GM23338 (cell line): ENCODE data around the gene DMD. TPM values are rescaled to one million over a fixed set of nuclear protein-coding genes. Genes with fewer than 3 reads are reported as not detected.
A peak's percentile ranks its signal among the peaks of the same experiment; 100 is the strongest.

Source experiments
- ATAC-seq: fragments of 200-7000 bp; cut with Tn5 transposase; 3 replicates; pipeline ENCODE4 v1.9.1; 2020
- DNase-seq: peaks from one replicate; pipeline ENCODE4 v3.0.0-alpha.2; 2015; ENCODE audit warnings: low spot score
- H2AFZ ChIP-seq: fragments of 200-600 bp; sonication (generic); 2 replicates; pipeline ENCODE4 v1.8.0; 2016; ENCODE audit warnings: antibody characterized with exemption, mild to moderate bottlenecking, moderate library complexity
- H3F3A ChIP-seq: fragments of 200-600 bp; sonication (generic); replicated peaks from 2 replicates; pipeline ENCODE4 v1.8.0; 2017; ENCODE audit warnings: antibody characterized with exemption, mixed run types, low read depth
- H3K27ac ChIP-seq: fragments of 200-600 bp; sonication (generic); 2 replicates; pipeline ENCODE4 v1.6.1; 2016; ENCODE audit warnings: low read depth
- H3K27me3 ChIP-seq: fragments of 200-600 bp; sonication (generic); 2 replicates; pipeline ENCODE4 v1.8.0; 2016; ENCODE audit warnings: mild to moderate bottlenecking, mixed run types, moderate library complexity; ENCODE audit not compliant: insufficient read depth
- H3K36me3 ChIP-seq: fragments of 200-600 bp; sonication (generic); 2 replicates; pipeline ENCODE4 v1.8.0; 2016; ENCODE audit warnings: mild to moderate bottlenecking; ENCODE audit not compliant: insufficient read depth
- H3K4me1 ChIP-seq: fragments of 200-600 bp; sonication (generic); 2 replicates; pipeline ENCODE4 v1.8.0; 2016; ENCODE audit warnings: mild to moderate bottlenecking, moderate library complexity; ENCODE audit not compliant: insufficient read depth
- H3K4me2 ChIP-seq: fragments of 200-600 bp; sonication (generic); 2 replicates; pipeline ENCODE4 v1.7.1; 2017; ENCODE audit warnings: mixed run types
- H3K4me3 ChIP-seq: fragments of 200-600 bp; sonication (generic); 2 replicates; pipeline ENCODE4 v1.6.1; 2016; ENCODE audit warnings: mixed run types
- H3K79me2 ChIP-seq: fragments of 200-600 bp; sonication (generic); replicated peaks from 2 replicates; pipeline ENCODE4 v1.8.0; 2017; ENCODE audit warnings: mild to moderate bottlenecking; ENCODE audit not compliant: insufficient read depth
- H3K9me2 ChIP-seq: fragments of 200-600 bp; sonication (generic); 2 replicates; pipeline ENCODE4 v1.8.0; 2017; ENCODE audit not compliant: insufficient read depth
- H4K20me1 ChIP-seq: fragments of 200-600 bp; sonication (generic); replicated peaks from 2 replicates; pipeline ENCODE4 v1.8.0; 2017; ENCODE audit warnings: mild to moderate bottlenecking; ENCODE audit not compliant: insufficient read depth
- H3K27ac Mint-ChIP-seq: 2 replicates; pipeline ENCODE4 v1.8.0; 2020; ENCODE audit warnings: inconsistent platforms, mild to moderate bottlenecking, moderate library complexity, mixed read lengths
- H3K27me3 Mint-ChIP-seq: 3 replicates; pipeline ENCODE4 v1.8.0; 2022; ENCODE audit warnings: low read depth, mild to moderate bottlenecking, moderate library complexity, mixed read lengths, inconsistent platforms; ENCODE audit not compliant: insufficient read depth, poor library complexity
- H3K36me3 Mint-ChIP-seq: 3 replicates; pipeline ENCODE4 v1.8.0; 2021; ENCODE audit warnings: low read depth, mild to moderate bottlenecking, inconsistent platforms, moderate library complexity, mixed read lengths
- H3K4me1 Mint-ChIP-seq: 3 replicates; pipeline ENCODE4 v1.8.0; 2020; ENCODE audit warnings: mild to moderate bottlenecking, inconsistent platforms, mixed read lengths
- H3K4me3 Mint-ChIP-seq: 3 replicates; pipeline ENCODE4 v1.8.0; 2021; ENCODE audit warnings: moderate library complexity, mild to moderate bottlenecking, inconsistent platforms, mixed read lengths
- H3K9me3 Mint-ChIP-seq: 3 replicates; pipeline ENCODE4 v1.8.0; 2020; ENCODE audit warnings: moderate library complexity, mild to moderate bottlenecking, inconsistent platforms, mixed read lengths
- EZH2 ChIP-seq: fragments of 200-600 bp; sonication (generic); IDR thresholded peaks from one replicate; pipeline ENCODE4 v1.8.0; 2017; ENCODE audit warnings: antibody characterized with exemption, mild to moderate bottlenecking, low read depth; ENCODE audit not compliant: unreplicated experiment
- POLR2AphosphoS5 ChIP-seq: IDR thresholded peaks from 2 replicates; pipeline ENCODE4 v1.6.1; 2016; ENCODE audit warnings: antibody characterized with exemption, low read depth
- ZNF114 ChIP-seq: fragments of 250-450 bp; sonication (Bioruptor Pico); IDR thresholded peaks from 2 replicates; pipeline ENCODE4 v1.5.0; 2020; ENCODE audit warnings: mild to moderate bottlenecking, moderate library complexity
- polyA plus RNA-seq: library from polyadenylated mRNA; unstranded; fragments of >200 nt; fragmentation: Nextera tagmentation; extraction: Ambion mirVana; gene quantifications from 2 replicates; pipeline ENCODE4 v1.2.1, GENCODE V29; 2016
- total RNA-seq: library from RNA; depleted of rRNA; stranded (reverse); fragments of >200 nt; shearing (Covaris generic); gene quantifications from 2 replicates; pipeline ENCODE4 v1.2.3, GENCODE V29; 2014
- TF ChIP-seq, protein P1 (sequence below): IDR thresholded peaks from one replicate; pipeline ENCODE4 v1.6.1; 2018; ENCODE audit warnings: antibody characterized with exemption; ENCODE audit not compliant: unreplicated experiment
- TF ChIP-seq, protein P2 (sequence below): fragments of 250-450 bp; sonication (Bioruptor Pico); IDR thresholded peaks from 2 replicates; pipeline ENCODE4 v1.5.0; 2020; ENCODE audit warnings: mild to moderate bottlenecking, moderate library complexity

The DMD gene
- total and polyA plus RNA-seq, 2 experiments from 2014 or later, result 4.5 to 7.6 TPM

DNA sequence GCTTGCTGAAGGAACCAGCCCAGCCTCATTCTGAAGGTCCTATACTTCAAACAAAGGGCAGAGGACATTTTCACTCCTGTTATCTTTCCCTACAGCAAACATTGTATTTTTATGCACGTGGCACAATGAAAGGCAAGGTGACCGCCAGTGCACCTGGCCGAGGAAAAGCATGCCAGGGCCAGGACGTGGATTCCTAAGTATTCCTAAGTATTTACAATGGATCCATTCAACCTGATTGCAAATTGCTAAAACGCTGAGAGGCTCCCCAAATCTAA is 2011.6 kb downstream of the DMD start:
- H3K4me2 ChIP-seq, result no peak overlapping the region
- no peak for ATAC-seq

More for the DNA sequence above, 2011.6 kb downstream of the DMD start:
- Mint-ChIP-seq H3K27ac (no peak overlapping the region; the same call in 1 of the 2 replicates), H3K27me3 (no peaks in the 10 kb centered on the region), H3K9me3 (no peaks in the 10 kb centered on the region), H3K4me3 (no peak overlapping the region), H3K36me3 (peaks cover 4% of the 10 kb centered on the region; the same call in 2 of the 3 replicates), H3K4me1 (peaks cover 13% of the 10 kb centered on the region; the same call in 2 of the 3 replicates)
- H4K20me1 ChIP-seq, result no peaks in the 10 kb centered on the region
- TF ChIP-seq ZNF114 (no peak), POLR2AphosphoS5 (no peak), EZH2 (no peak)
- TF ChIP-seq, protein P1, sequence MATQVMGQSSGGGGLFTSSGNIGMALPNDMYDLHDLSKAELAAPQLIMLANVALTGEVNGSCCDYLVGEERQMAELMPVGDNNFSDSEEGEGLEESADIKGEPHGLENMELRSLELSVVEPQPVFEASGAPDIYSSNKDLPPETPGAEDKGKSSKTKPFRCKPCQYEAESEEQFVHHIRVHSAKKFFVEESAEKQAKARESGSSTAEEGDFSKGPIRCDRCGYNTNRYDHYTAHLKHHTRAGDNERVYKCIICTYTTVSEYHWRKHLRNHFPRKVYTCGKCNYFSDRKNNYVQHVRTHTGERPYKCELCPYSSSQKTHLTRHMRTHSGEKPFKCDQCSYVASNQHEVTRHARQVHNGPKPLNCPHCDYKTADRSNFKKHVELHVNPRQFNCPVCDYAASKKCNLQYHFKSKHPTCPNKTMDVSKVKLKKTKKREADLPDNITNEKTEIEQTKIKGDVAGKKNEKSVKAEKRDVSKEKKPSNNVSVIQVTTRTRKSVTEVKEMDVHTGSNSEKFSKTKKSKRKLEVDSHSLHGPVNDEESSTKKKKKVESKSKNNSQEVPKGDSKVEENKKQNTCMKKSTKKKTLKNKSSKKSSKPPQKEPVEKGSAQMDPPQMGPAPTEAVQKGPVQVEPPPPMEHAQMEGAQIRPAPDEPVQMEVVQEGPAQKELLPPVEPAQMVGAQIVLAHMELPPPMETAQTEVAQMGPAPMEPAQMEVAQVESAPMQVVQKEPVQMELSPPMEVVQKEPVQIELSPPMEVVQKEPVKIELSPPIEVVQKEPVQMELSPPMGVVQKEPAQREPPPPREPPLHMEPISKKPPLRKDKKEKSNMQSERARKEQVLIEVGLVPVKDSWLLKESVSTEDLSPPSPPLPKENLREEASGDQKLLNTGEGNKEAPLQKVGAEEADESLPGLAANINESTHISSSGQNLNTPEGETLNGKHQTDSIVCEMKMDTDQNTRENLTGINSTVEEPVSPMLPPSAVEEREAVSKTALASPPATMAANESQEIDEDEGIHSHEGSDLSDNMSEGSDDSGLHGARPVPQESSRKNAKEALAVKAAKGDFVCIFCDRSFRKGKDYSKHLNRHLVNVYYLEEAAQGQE, result no peak
- TF ChIP-seq, protein P2, sequence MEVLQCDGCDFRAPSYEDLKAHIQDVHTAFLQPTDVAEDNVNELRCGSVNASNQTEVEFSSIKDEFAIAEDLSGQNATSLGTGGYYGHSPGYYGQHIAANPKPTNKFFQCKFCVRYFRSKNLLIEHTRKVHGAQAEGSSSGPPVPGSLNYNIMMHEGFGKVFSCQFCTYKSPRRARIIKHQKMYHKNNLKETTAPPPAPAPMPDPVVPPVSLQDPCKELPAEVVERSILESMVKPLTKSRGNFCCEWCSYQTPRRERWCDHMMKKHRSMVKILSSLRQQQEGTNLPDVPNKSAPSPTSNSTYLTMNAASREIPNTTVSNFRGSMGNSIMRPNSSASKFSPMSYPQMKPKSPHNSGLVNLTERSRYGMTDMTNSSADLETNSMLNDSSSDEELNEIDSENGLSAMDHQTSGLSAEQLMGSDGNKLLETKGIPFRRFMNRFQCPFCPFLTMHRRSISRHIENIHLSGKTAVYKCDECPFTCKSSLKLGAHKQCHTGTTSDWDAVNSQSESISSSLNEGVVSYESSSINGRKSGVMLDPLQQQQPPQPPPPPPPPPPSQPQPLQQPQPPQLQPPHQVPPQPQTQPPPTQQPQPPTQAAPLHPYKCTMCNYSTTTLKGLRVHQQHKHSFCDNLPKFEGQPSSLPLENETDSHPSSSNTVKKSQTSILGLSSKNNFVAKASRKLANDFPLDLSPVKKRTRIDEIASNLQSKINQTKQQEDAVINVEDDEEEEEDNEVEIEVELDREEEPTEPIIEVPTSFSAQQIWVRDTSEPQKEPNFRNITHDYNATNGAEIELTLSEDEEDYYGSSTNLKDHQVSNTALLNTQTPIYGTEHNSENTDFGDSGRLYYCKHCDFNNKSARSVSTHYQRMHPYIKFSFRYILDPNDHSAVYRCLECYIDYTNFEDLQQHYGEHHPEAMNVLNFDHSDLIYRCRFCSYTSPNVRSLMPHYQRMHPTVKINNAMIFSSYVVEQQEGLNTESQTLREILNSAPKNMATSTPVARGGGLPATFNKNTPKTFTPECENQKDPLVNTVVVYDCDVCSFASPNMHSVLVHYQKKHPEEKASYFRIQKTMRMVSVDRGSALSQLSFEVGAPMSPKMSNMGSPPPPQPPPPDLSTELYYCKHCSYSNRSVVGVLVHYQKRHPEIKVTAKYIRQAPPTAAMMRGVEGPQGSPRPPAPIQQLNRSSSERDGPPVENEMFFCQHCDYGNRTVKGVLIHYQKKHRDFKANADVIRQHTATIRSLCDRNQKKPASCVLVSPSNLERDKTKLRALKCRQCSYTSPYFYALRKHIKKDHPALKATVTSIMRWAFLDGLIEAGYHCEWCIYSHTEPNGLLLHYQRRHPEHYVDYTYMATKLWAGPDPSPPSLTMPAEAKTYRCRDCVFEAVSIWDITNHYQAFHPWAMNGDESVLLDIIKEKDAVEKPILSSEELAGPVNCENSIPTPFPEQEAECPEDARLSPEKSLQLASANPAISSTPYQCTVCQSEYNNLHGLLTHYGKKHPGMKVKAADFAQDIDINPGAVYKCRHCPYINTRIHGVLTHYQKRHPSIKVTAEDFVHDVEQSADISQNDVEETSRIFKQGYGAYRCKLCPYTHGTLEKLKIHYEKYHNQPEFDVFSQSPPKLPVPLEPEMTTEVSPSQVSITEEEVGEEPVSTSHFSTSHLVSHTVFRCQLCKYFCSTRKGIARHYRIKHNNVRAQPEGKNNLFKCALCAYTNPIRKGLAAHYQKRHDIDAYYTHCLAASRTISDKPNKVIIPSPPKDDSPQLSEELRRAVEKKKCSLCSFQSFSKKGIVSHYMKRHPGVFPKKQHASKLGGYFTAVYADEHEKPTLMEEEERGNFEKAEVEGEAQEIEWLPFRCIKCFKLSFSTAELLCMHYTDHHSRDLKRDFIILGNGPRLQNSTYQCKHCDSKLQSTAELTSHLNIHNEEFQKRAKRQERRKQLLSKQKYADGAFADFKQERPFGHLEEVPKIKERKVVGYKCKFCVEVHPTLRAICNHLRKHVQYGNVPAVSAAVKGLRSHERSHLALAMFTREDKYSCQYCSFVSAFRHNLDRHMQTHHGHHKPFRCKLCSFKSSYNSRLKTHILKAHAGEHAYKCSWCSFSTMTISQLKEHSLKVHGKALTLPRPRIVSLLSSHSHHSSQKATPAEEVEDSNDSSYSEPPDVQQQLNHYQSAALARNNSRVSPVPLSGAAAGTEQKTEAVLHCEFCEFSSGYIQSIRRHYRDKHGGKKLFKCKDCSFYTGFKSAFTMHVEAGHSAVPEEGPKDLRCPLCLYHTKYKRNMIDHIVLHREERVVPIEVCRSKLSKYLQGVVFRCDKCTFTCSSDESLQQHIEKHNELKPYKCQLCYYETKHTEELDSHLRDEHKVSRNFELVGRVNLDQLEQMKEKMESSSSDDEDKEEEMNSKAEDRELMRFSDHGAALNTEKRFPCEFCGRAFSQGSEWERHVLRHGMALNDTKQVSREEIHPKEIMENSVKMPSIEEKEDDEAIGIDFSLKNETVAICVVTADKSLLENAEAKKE (CRISPR knock-in tag), result no peak
- no peaks in the 10 kb centered on the region for H3K79me2 ChIP-seq
- H2AFZ ChIP-seq, result no peak overlapping the region
- no peak overlapping the region for H3K4me3 ChIP-seq
- no peaks in the 10 kb centered on the region for H3K36me3 ChIP-seq
- H3K4me1 ChIP-seq, result peaks cover 14% of the 10 kb centered on the region
- peak overlapping the region; percentile 69; the same call in 1 of the 2 replicates for H3K27ac ChIP-seq
- H3K27me3 ChIP-seq, result no peaks in the 10 kb centered on the region
- no peaks in the 10 kb centered on the region for H3F3A ChIP-seq
- peak; percentile 39 for DNase-seq
- no peaks in the 10 kb centered on the region for H3K9me2 ChIP-seq
